HepG2 (cell line): ENCODE data around the gene SPSB1. TPM values are rescaled to one million over a fixed set of nuclear protein-coding genes. Genes with fewer than 3 reads are reported as not detected.

Source experiments
- ARID4A ChIP-seq: sonication (generic); formaldehyde crosslinking; IDR thresholded peaks from 2 replicates; pipeline ENCODE4 v1.5.0; 2020; ENCODE audit warnings: mild to moderate bottlenecking, missing genetic modification reagents, borderline replicate concordance
- EP300 ChIP-seq, 3 experiments: sonication (generic) in 1 of 3; formaldehyde crosslinking in 1 of 3; IDR thresholded peaks; 2 replicates each; pipeline versions ENCODE4 v1.5.1 to v1.6.1; 2011 to 2020; ENCODE audit warnings: low read depth in 2 of 3, low read length in 2 of 3, borderline replicate concordance in 1 of 3, improper control_type of control experiment in 1 of 3, mild to moderate bottlenecking in 1 of 3, missing genetic modification reagents in 1 of 3, moderate library complexity in 1 of 3
- HNF4A ChIP-seq: sonication (generic); formaldehyde crosslinking; IDR thresholded peaks from 2 replicates; pipeline ENCODE4 v1.4.0; 2020; ENCODE audit warnings: missing genetic modification reagents
- MAFF ChIP-seq: IDR thresholded peaks from 2 replicates; pipeline ENCODE4 v1.6.1; 2011; ENCODE audit warnings: low read depth, low read length, improper control_type of control experiment
- MAFG ChIP-seq: sonication (generic); formaldehyde crosslinking; IDR thresholded peaks from 2 replicates; pipeline ENCODE4 v1.5.1; 2020; ENCODE audit warnings: mild to moderate bottlenecking, missing genetic modification reagents
- NR2F1 ChIP-seq, 2 experiments: fragments of 450-650 bp in 1 of 2; formaldehyde crosslinking in 1 of 2; IDR thresholded peaks; 2 replicates each; pipeline versions ENCODE4 v1.5.0 to v1.6.1; 2016 to 2020; ENCODE audit warnings: mild to moderate bottlenecking in 1 of 2, missing compliant biosample characterization in 1 of 2, missing genetic modification reagents in 1 of 2, moderate library complexity in 1 of 2
- SAP130 ChIP-seq: IDR thresholded peaks from 2 replicates; pipeline ENCODE4 v1.6.1; 2016; ENCODE audit warnings: low read depth
- ZFP91 ChIP-seq: sonication (generic); formaldehyde crosslinking; IDR thresholded peaks from 2 replicates; pipeline ENCODE4 v1.9.0; 2022; ENCODE audit warnings: missing genetic modification reagents, mild to moderate bottlenecking, borderline replicate concordance
- ZFY ChIP-seq: sonication (generic); formaldehyde crosslinking; IDR thresholded peaks from 2 replicates; pipeline ENCODE4 v1.4.0; 2020; ENCODE audit warnings: missing genetic modification reagents
- polyA plus RNA-seq, 8 experiments: library from polyadenylated mRNA; depleted of rRNA in 3 of 8; stranded (reverse) in 7 of 8; unstranded in 1 of 8; fragments of >200 nt; fragmentation: Illumina TruSeq in 4 of 8; extraction: Trizol in 4 of 8; gene quantifications; 2 replicates each; pipeline versions ENCODE4 v1.2.1 to v1.2.3, GENCODE V29; 2011 to 2016; ENCODE audit warnings: low read depth in 4 of 8, missing spikeins in 1 of 8, mixed read lengths in 1 of 8; ENCODE audit not compliant: insufficient read depth in 1 of 8
- total RNA-seq, 5 experiments: library from RNA; depleted of rRNA; stranded (reverse); fragments of >200 nt; fragmentation: Illumina TruSeq; extraction: Trizol; gene quantifications; 2 replicates each; pipeline ENCODE4 v1.2.3, GENCODE V29; 2016; ENCODE audit warnings: low read depth in 1 of 5
- TF ChIP-seq, protein P1 (sequence below): sonication (generic); formaldehyde crosslinking; conservative IDR thresholded peaks from 2 replicates; pipeline ENCODE4 v1.4.0; 2020; ENCODE audit warnings: mild to moderate bottlenecking, missing genetic modification reagents, moderate library complexity

SPSB1 gene
- total and polyA plus RNA-seq, 2 of the 13 experiments (the other 11 are each of a cell fraction or from before 2014, with no cell fraction given), result 5.0 to 8.0 TPM

GRCh38 chr1:9299571-9300541 is 7.2 kb downstream of the SPSB1 start (continued):
- TF ChIP-seq NR2F1 (CRISPR knock-in tag; IDR thresholded peaks at IDR 0.05) (0 out of 4 replicates have a peak, but pooled peaks of 1 of the 2 experiments have one; percentile 18), SAP130 (CRISPR knock-in tag) (peak; percentile 60), ZFP91 (CRISPR knock-in tag) (0 out of 2 replicates have a peak, but pooled peaks have one; percentile 22), MAFG (CRISPR knock-in tag) (peak; percentile 81), HNF4A (CRISPR knock-in tag) (peak; percentile 57), ARID4A (CRISPR knock-in tag) (peak; percentile 20; the same call in 1 of the 2 replicates), EP300 (IDR thresholded peaks at IDR 0.05; ENCODE audit: low read depth in 2 of 2, low read length in 2 of 2) (peak in 1 of 2 experiments; percentile 48; a peak in 1 of 4 replicates), EP300 (CRISPR knock-in tag; IDR thresholded peaks at IDR 0.05; ENCODE audit: borderline replicate concordance) (peak; percentile 63), MAFF (peak; percentile 57; the same call in 1 of the 2 replicates), ZFY (CRISPR knock-in tag) (0 out of 2 replicates have a peak, but pooled peaks have one; percentile 42)
- TF ChIP-seq, protein P1, sequence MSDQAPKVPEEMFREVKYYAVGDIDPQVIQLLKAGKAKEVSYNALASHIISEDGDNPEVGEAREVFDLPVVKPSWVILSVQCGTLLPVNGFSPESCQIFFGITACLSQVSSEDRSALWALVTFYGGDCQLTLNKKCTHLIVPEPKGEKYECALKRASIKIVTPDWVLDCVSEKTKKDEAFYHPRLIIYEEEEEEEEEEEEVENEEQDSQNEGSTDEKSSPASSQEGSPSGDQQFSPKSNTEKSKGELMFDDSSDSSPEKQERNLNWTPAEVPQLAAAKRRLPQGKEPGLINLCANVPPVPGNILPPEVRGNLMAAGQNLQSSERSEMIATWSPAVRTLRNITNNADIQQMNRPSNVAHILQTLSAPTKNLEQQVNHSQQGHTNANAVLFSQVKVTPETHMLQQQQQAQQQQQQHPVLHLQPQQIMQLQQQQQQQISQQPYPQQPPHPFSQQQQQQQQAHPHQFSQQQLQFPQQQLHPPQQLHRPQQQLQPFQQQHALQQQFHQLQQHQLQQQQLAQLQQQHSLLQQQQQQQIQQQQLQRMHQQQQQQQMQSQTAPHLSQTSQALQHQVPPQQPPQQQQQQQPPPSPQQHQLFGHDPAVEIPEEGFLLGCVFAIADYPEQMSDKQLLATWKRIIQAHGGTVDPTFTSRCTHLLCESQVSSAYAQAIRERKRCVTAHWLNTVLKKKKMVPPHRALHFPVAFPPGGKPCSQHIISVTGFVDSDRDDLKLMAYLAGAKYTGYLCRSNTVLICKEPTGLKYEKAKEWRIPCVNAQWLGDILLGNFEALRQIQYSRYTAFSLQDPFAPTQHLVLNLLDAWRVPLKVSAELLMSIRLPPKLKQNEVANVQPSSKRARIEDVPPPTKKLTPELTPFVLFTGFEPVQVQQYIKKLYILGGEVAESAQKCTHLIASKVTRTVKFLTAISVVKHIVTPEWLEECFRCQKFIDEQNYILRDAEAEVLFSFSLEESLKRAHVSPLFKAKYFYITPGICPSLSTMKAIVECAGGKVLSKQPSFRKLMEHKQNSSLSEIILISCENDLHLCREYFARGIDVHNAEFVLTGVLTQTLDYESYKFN (CRISPR knock-in tag), result 0 out of 2 replicates have a peak, but pooled peaks have one; percentile 26
